ENCODE data around the gene GPR171. TPM values are rescaled to one million over a fixed set of nuclear protein-coding genes. Genes with fewer than 3 reads are reported as not detected.

Gene GPR171
- total RNA-seq, 2 donors from 2014 or later: 7.0 TPM; not detected in 1

DNA sequence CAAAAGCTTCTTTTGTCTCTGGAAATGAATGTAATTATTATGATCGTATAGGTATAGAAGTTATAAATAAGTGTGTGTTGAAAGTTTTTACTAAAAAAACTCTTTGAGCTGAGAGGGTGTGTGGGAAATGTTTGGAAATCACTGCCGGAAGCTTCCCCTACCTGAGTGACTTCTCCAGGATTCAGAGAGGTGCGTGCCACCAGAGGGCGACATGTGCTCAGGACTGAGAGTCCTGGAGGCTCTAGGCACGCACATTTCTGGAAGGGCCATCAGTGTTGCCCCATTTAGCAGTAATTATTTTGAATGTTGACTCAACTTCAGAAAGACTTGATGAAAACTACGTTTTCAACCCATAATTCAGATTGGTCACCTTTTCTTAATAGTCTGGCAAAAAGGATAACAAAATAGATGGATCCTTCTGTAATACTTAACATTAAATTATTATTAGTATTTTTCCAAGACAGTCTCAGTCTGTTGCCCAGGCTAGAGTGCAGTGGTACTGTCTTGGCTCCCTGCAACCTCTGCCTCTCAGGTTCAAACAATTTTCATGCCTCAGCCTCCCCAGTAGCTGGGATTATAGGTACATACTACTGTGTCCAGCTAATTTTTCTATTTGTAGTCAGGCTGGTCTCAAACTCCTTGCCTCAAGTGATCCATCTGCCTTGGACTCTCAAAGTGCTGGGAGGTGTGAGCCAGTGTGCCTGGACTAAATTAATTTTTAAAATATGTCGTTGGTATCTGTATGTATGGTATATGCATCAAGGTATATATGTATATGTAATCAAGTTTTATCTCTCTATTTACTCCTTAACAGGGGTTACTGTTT, 34.5 kb downstream of the GPR171 start:
- H3K4me1 ChIP-seq (ENCODE audit: control insufficient read depth in 1 of 2, low read depth in 2 of 2): no peaks in the 10 kb centered on the region
- no peak overlapping the region for H3K4me3 ChIP-seq
- no peaks in the 10 kb centered on the region for H3K36me3 ChIP-seq
- ATAC-seq (ENCODE audit: insufficient number of reproducible peaks, low FRiP score, low read depth) (no peak), DNase-seq (ENCODE audit: low spot score) (no peak)
- no peaks in the 10 kb centered on the region for H3K27me3 ChIP-seq (replicated peaks; ENCODE audit: insufficient read depth)
- peak; percentile 60 for TF ChIP-seq CTCF (IDR thresholded peaks at IDR 0.05)
- no peak overlapping the region for H3K27ac ChIP-seq
- no peaks in the 10 kb centered on the region for H3K9me3 ChIP-seq

GRCh38 chr3:151166161-151166560, 36.9 kb downstream of the GPR171 start:
- ATAC-seq (ENCODE audit: insufficient number of reproducible peaks, low FRiP score, low read depth) (no peak), DNase-seq (ENCODE audit: low spot score) (no peak)
- H3K4me1 ChIP-seq (ENCODE audit: control insufficient read depth in 1 of 2, low read depth in 2 of 2): no peaks in the 10 kb centered on the region
- H3K4me3 ChIP-seq: no peak overlapping the region
- H3K9me3 ChIP-seq: no peaks in the 10 kb centered on the region
- no peaks in the 10 kb centered on the region for H3K27me3 ChIP-seq (replicated peaks; ENCODE audit: insufficient read depth)
- no peaks in the 10 kb centered on the region for H3K36me3 ChIP-seq
- no peak overlapping the region for H3K27ac ChIP-seq
- TF ChIP-seq CTCF (IDR thresholded peaks at IDR 0.05): no peak

- no peak for TF ChIP-seq CTCF (IDR thresholded peaks at IDR 0.05)
- H3K27ac ChIP-seq: no peak overlapping the region
- no peaks in the 10 kb centered on the region for H3K36me3 ChIP-seq
- DNase-seq (ENCODE audit: low spot score) (no peak), ATAC-seq (ENCODE audit: insufficient number of reproducible peaks, low FRiP score, low read depth) (no peak)
- no peaks in the 10 kb centered on the region for H3K27me3 ChIP-seq (replicated peaks; ENCODE audit: insufficient read depth)
- H3K4me3 ChIP-seq: no peak overlapping the region
- no peaks in the 10 kb centered on the region for H3K4me1 ChIP-seq (ENCODE audit: control insufficient read depth in 1 of 2, low read depth in 2 of 2)
- H3K9me3 ChIP-seq: no peaks in the 10 kb centered on the region
Observed at GRCh38 chr3:151165226-151165625, 37.8 kb downstream of the GPR171 start.

DNA sequence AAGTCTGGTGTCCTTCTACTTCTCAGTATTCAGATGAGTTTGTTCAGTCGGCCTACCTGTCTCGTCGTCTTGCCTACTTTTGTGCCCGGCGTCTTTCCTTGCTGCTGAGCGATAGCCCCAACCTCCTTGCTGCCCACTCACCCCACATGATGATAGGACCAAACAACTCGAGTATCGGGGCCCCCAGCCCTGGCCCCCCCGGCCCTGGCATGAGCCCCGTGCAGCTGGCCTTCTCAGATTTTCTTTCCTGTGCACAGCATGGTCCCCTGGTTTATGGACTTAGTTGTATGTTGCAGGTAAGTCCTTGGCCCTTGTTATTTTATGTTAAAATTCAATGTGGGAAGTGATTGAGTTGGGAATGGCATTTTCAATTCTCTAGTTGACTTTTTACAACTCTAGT, 43.2 kb downstream of the GPR171 start:
- Histone ChIP-seq H3K4me3 (no peak overlapping the region), H3K9me3 (no peaks in the 10 kb centered on the region), H3K27me3 (replicated peaks; ENCODE audit: insufficient read depth) (no peaks in the 10 kb centered on the region), H3K27ac (no peak overlapping the region), H3K4me1 (ENCODE audit: control insufficient read depth in 1 of 2, low read depth in 2 of 2) (no peaks in the 10 kb centered on the region), H3K36me3 (no peaks in the 10 kb centered on the region)
- DNase-seq (ENCODE audit: low spot score): no peak
- ATAC-seq (ENCODE audit: insufficient number of reproducible peaks, low FRiP score, low read depth): no peak
- TF ChIP-seq CTCF (IDR thresholded peaks at IDR 0.05): no peak

- no peak for ATAC-seq (ENCODE audit: insufficient number of reproducible peaks, low FRiP score, low read depth)
- no peaks in the 10 kb centered on the region for H3K9me3 ChIP-seq
- no peak overlapping the region for H3K4me3 ChIP-seq
- no peaks in the 10 kb centered on the region for H3K36me3 ChIP-seq
- TF ChIP-seq CTCF (IDR thresholded peaks at IDR 0.05): peak; percentile 15
- H3K27me3 ChIP-seq (replicated peaks; ENCODE audit: insufficient read depth): no peaks in the 10 kb centered on the region
- H3K4me1 ChIP-seq (ENCODE audit: control insufficient read depth in 1 of 2, low read depth in 2 of 2): no peaks in the 10 kb centered on the region
- H3K27ac ChIP-seq: no peak overlapping the region
- no peak for DNase-seq (ENCODE audit: low spot score)
Observed at GRCh38 chr3:151156618-151157216, 46.3 kb downstream of the GPR171 start.

All from thoracic aorta (tissue), 2 donors.